NCI-H226 (cell line): ENCODE results near the gene BMPER.

Experiments
- DNase-seq: peaks from one replicate; pipeline ENCODE4 v3.0.0-alpha.2; 2015

BMPER gene

DNA sequence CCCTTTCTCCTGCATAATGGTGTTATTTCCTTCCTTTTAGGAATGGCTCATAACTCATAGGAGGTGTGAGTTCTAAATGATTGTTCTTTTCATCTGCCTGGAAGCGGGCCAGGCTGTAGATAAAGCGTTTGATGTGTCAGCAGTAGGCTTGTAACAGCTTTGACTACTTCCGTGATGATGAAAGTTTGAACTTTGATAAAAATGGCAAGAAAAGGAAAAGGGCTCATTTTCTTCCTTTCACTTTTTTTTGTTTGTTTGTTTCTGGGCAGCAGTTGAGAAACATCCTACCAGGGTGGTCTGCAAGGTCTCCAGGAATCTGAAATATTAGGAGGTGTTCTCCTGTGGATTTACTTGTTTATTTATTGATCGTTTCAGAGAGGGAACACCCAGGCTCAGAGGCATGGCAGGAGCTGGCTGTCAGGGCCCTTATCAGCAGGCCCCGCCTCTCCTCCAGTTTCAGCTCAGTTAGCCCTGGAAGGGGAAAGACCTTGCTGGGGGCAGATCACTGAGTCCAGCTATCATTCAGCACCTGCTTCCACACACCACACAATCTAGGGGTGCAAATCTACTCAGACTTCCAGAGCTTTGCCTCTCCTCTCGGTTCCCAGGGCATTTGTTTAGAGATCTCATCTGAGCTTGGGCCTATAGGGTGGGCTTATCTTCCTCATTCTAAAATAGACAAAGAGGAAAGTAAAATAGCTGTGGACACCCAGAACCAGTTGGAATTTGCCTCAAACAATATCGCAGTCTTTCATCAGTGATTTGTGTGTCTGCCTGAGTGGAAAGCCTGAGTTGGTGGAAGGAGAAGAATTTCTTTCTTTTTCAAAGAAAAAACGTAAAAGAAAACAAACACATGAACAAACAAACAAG is 130.9 kb downstream of the BMPER start:
- peak; percentile 99 for DNase-seq

DNA sequence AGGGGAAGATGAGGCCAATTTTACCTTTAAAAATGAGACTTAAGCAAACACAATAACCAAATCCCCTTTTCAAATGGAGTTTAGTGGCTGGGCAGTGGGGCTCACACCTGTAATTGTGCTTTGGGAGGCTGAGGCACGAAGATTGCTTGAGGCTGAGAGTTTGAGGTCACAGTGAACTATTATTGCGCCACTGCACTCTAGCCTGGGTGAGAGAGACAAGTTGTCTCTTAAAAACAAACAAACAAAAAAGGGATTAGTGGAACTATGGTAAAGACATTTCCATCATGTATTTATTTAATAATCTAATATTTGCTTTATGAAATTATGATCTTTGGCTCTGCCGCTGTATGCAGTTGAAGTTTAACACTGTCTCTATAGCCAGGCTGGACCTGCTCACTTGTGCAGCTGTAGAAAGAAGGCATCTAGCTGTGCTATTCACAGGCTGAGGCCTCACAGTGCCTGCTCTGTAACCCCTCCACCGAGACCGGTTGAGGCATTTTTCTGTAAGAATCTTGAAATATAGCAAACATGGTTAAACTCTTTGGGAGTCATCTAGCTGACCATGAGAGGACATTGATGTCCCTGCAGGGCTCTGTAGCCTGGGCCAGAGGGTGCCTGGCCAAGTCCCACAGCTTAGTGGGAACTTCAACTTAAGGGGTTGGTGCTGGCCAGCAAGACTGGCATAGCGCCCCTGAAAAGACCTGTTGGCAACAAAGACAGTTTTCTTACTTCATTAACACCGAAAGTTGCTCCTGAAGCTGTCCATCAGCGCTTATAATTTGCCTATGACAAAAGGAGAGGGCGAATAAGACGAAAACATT is 131.8 kb downstream of the BMPER start:
- no peak for DNase-seq

DNA sequence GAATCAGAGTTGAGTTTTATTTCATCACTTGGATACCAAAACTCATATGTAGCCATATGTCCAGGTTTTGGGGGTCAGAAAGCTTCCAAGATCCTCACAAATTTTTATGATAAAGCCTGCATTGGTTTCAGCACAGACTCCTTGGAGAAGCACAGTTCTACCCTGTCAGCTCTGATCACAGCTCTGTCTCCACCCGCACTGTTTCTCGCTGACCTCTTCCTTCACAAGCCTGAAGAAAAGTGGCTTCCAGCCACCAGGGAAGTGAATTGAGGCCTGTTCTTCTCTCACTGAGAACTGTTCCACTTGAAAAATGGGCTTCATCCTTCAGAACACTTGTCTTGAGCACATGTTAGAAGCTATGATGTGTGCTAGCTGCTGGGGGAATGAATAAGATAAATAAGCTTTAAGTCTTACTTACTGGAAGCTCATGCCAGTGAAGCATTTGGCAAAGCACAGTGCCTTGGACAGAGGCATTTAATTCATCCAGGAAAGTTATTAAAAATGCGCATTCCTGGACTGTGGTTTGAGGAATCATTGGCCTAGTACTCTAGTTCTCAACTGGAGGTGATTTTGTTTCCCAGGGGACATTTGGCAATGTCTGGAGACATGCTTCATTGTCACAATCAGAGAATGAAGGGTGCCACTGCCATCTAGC is 133.6 kb downstream of the BMPER start:
- DNase-seq: peak; percentile 33

DNA sequence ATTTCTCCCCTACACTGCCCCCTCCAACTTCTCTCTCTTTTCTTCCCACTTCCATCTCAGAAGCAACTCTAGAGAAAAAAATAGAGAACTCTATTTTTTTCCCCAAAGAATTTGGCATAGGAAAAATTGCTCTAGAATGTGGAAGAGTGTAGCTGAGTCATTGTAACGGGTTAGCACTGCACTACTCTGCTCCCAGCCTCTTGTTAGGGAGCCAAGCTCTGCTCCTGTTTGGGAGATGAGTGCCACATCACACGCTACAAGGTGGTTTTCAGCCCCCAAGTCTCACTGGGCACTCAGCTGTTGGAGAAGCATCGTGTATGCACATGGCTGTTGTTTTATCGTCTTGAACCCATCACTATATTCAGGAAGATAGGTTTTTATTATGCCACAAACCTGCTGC is 136.4 kb downstream of the BMPER start:
- no peak for DNase-seq

DNA sequence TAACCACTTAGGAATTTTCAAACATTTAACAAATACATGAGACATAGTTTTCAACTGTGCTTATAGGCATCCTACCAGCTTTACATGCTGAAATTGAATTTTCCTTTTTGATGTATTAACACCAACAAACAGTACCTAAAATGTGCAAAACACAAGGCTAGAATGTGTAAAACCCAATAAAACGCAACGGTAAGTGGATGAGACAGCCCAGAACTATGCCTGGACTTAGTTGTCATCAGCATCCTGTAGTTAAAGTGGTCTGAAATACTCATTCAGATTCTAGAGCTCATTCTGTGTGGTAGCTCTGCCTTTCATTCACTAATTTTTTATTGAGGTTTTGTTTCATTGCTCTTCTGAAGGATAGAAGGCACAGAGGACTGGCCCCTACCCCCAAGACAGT is 137.1 kb downstream of the BMPER start:
- no peak for DNase-seq

DNA sequence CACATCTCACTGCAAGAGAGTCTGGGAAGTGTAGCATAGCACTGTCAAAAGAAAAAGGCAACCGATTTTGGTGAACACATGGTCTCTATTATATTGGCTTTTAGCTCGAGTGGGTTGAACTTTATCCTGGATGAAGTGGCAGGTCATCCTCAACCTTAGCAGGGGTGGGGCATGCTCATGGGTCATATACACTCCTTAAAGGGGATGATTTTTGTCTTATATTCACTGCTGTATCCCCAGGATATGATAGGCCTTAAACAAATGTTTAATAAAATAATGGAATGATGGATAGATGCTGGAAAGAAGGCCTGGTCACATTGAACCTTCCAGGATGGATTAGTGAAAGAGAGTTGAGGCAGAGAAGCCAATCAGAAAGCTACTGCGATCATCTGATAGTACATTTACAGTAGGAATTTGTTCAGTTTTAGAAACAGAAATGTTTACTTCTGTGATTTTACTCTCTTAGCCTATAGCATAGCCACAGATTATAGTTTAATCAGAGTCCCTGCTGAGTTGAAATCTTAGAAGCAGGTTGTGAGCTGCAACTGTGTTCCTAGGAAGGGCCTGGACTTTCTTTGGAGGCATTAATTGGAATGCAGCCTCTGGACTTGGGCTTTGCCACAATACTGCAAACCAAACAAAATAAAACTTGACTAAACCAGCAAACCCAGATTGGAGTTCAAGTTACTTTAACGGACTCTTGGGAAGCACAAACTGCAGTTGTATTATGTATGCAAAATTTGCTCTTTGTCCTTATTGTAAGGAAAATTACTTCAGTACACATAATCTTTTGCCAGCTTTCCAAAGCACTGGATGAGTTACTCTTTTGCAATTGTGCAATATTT is 138.3 kb downstream of the BMPER start:
- no peak for DNase-seq

DNA sequence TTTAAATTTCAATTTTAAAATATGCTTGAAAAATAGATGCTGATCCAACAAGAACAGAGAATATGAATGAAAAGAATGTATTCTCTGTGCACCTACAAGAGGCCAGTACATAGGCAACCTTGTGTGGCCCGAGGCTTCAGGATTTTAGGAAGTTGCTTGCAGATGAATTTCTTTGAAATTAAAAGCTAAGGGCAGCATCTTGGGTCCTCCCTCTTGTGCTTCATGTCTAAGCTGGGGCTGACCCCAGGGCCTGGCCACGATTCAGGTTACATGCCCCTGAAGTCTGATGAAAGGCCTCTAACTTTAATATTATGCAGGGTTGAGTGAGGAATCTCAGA is 138.9 kb downstream of the BMPER start:
- DNase-seq: no peak

DNA sequence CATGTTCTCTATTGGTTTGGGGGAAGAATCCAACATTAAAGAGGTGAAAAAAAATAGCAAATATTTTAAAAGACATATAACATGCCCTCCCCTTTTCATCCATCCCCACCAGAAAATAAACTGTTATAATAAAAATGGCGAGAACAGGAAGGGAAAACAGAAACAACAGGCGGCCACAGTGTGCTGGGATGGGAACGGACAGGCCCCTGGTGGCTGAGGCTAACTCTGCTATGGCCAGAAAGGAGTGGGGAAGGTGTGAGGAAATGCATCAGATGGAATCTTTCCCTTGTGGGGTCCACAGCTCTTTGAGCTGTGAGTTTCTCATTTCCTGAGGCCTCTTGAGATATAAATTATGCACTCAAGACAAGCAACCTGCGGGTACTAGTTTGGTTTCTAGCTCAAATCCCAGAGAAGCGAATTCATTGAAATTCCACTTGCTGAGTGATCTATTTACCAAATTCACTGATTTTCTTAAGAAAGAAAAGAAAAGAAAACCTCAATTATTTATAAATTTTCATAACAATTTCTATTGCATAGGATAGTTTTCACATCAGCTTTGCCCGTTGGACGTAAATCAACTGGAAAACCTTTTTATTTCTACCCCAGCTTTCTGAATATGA is 139.5 kb downstream of the BMPER start:
- DNase-seq: no peak

DNA sequence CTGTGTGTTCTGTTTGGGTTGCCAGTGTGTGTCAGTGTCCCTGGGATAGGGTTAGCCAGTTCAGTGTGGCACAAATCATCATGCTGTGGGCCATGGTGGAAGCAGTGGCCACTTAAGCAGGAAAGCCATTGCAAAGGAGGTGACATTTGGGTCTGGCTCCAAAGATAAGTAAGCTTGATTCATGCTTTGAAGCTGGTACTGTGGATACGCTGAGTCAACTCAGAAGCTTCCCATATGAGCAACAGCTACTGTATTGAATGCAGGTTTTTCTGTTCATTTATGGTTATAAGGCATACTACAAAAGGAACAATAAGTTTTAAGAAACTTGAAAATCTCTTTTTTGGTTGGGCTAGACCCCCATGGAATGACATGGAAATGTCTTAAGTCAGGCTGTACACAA is 143.1 kb downstream of the BMPER start:
- DNase-seq: no peak

DNA sequence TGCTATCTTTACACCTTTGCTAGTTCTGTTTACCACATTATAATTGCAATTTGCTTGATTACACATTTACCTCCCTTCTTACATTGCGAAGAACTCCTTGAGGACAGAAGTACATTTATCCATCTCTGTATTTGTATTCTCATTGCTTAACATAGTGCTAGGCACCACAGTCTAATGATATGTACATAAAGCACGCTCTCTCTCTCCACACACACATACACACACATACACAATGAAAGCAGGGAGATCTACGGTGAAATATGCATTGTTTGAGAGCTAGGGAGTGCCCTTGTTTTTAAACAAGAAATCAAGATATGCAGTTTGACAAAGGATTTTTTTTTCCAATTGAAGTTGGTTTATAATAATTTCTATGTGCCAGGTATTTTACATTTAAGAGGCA is 148.7 kb downstream of the BMPER start:
- no peak for DNase-seq

DNA sequence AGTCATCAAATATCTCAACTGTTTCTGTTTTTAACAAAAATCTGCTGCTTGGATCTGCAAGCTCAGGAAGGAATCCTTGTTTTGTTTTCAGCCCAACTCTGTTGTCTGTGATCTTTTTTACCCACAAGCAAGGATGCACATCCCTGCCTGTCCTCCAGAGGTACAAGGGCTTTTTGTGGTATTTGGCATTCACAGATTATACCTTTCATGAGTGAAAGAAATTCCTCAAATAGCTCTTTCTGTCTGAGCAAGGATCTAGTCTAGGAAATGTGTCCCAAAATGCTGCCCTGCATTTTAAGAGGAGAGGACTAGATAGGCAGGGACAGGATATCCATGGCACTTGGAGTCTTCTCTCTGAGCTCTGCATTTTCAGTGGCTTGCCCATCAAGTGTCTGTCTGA is 151.8 kb downstream of the BMPER start:
- DNase-seq: no peak

DNA sequence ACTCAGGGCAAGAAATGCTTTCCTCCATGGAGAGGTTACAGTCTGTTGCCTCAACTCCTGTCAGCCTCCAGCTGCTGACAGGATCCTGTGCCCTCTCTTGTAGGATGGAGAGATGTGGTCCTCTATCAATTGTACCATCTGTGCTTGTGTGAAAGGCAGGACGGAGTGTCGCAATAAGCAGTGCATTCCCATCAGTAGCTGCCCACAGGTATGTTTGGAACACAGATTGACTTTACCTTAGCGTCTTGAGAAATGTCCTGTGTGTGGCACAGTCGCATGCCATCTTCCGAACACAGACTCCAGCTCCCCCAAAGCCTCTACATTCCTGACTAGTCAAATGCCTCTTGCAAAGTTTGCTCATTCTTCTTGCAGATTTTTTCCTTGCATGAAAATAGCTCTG is 152.6 kb downstream of the BMPER start:
- peak; percentile 51 for DNase-seq

DNA sequence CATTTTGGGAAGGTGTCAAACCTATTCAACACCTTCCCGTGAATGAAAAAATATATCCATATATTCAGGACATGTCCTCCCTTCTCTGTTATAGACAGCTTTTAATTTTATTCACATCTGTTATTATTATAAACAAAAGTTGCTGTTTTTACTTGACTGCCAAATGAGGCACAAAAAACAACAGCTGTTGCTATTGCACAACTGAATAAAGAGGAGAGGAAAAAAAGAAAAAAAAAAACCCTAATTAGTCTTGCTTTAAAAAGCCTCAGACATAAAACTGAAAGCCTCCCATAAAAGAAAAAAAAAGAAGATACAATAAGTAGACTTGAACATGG is 153.4 kb downstream of the BMPER start:
- no peak for DNase-seq

DNA sequence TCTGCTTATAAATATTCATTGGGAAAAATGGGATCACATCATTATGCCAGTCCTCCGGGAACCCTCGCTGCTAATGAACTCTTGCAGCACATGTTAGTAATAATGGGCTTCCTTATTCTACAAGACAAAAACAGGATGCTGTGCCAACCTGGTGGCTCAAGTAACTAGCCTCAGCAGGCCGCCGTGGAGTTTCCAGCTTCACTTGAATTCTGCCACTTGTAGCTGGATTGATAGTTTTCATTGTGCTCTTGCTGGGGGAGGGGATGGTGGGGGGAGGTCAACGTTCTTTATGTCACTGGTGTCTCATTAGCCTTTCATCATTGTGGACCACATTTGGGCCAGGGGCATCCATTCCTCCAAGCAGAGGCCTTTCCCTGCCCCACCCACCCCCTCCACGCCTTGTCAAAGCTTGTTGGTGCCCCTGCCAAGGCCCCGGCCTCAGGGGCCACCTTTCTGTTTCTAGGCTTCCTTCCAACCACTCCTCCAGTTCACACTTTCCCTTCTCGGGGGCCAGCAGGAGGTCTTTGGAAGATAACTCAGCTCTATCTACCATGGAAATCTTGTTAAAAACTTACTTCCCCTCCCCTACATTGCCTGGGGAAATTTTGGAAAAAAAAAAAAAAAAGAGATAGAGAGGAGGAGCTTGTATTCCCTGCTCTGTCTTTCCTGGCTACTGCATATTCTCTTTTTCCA is 153.9 kb downstream of the BMPER start:
- peak; percentile 44 for DNase-seq

DNA sequence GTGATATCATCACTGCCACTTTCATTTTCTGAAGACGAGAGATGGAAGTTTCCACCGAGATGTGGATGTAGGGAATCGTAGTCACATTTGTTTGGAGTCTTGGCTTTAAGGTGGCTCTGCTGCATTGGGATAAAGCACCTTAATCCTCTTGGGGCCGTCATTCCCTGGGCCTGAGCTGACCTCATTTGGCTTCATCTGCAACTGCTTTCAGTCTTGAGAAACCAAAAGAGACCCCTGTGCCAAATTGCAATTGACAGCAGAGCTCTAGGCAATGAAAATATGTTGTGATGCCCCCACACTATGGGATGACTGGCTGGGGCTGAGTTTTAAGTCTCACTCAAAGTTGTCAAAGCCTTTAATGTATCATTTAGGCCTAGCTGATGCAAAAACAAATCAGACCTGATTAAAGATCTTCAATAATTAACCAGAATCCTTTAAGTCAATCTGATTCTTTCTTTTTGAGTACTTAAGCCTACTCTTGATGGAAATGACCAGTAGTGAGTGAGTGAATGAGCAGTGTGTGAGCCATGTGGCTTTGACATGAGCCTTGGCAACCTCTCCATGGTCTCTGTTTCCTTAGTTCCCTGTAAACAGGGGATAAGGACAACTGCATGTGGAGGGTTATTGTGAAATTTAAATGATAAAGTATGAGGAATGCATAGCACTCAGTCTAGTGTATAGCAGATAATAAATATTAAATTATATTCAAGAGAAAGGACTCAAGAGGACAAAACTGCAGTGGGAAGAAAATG is 155.0 kb downstream of the BMPER start:
- DNase-seq: peak; percentile 97

DNA sequence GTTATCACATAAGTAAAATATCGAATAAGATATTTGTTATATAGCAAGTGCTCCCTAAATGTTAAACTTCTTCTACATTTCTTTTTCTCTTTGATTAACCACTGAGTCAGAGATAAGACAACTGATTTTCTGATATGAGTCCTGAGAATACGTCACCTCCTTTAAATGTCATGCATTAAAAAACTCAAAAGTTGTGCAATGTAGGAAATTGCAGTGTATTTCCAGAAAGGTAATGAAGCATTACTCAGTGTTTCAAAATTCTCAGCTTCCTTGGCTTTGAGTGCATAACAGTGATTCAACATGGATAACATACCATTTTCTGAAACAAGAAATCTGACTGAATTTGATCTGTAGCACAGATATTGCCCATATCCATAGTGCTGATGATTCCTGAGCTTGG is 155.8 kb downstream of the BMPER start:
- peak; percentile 97 for DNase-seq

DNA sequence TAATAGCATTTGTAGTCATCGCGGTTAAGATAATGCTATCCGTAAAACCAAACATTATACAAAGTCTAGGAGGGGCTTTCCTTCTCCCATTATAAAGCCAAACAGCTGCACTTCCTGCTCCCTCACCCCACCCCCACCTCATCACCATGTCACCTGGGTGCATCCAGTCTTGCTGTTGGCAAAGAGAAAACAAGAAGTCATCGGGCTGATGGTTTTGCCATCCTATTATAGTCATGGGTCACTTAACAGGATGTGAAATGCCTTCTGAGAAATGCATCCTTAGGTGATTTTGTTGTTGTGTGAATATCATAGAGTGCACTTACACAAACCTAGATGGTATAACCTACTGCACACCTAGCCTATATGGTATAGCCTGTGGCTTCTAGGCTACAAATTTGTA is 157.0 kb downstream of the BMPER start:
- no peak for DNase-seq

DNA sequence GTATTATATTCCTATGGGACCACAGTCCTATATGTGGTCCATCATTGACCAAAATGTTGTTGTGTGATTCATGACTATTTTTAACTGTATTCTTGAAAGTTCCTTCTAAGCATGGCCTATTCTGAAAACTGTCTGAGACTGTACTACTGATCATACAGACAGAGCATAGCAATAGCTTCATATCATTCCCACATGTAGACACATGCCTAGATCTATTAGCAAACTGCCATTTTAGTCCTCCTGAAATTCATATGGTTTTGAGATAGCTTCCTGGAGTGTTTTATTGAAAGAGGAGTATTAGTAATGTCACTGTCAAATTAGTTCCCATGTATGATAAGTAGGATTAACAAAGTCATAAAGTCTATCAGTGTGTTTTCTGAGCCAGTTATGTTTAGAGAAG is 157.5 kb downstream of the BMPER start:
- DNase-seq: no peak

DNA sequence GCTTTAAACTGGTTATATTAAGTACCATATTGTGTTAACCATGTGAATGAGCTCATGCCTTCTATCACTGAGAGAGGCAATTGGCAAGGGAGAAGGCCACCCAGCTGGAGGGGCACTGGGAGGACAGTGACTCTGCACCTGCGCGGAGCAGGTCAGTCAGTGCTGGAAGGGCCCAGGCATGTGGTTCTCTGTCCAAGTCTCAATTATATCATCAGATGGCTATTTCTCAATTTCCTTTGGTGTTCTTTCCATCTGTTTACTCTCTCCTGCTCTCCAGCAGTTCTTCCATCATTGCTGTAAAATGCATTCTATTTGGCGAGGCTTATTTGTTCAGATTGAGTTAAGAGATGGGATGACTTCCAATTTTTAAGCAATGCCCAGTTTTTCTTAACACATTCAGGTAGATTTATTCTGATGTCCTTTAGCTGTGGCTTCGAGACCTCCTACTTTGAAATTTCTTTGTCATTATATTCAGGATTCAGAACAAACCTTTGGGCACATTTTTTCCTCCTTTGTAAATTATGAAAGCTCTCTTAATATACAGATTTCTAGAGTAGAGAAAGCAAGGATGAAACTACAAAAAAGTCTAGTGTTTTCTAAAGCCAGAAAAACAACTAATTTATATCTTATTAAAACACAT is 159.3 kb downstream of the BMPER start:
- peak; percentile 56 for DNase-seq

DNA sequence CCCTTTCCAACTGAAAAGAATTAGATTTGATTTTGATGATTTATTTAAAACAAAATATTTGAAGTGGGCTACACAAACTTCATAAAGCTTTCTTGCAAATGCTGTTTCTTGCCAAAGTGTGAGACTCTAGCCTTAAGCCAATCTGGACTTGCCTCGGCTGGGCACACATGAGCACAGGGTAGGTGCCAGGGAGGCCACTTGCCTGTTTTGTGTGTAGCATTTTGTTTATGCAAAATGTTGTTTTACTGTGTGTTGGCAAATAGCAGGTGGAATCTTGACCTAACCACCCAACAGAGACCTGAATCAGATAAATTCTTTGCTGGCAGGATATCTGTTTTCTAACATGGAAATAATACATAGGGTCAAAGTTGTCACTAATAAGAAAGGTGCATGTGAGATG is 161.1 kb downstream of the BMPER start:
- DNase-seq: no peak
